HL-60 (cell line): ENCODE measurements around the gene DPYD.

Experiments used
- DNase-seq, 2 experiments: peaks; one replicate each; pipeline ENCODE4 v3.0.0-alpha.2; 2010 to 2020; ENCODE audit warnings: low read depth in 1 of 2, low spot score in 1 of 2
- H3K27ac ChIP-seq: fragments of 250-450 bp; sonication (Bioruptor Pico); replicated peaks from 2 replicates; pipeline ENCODE4 v1.5.1; 2020; ENCODE audit warnings: mild to moderate bottlenecking, moderate library complexity
- H3K27me3 ChIP-seq: fragments of 250-450 bp; sonication (Bioruptor Pico); 2 replicates; pipeline ENCODE4 v1.5.1; 2021; ENCODE audit warnings: mild to moderate bottlenecking, moderate library complexity; ENCODE audit not compliant: insufficient read depth, poor library complexity, severe bottlenecking
- H3K4me3 ChIP-seq: replicated peaks from 2 replicates; pipeline ENCODE4 v1.5.1; 2011; ENCODE audit warnings: mild to moderate bottlenecking, control low read depth, low read length; ENCODE audit not compliant: insufficient read depth
- CTCF ChIP-seq: IDR thresholded peaks from one replicate; pipeline ENCODE4 v1.5.1; 2011; ENCODE audit warnings: low read length, control low read depth, inconsistent platforms; ENCODE audit not compliant: insufficient read depth
- GABPA ChIP-seq: IDR thresholded peaks from 2 replicates; pipeline ENCODE4 v1.6.1; 2012; ENCODE audit warnings: low read depth
- POLR2AphosphoS5 ChIP-seq: IDR thresholded peaks from 2 replicates; pipeline ENCODE4 v1.6.1; 2012; ENCODE audit warnings: low read depth
- REST ChIP-seq: IDR thresholded peaks from 2 replicates; pipeline ENCODE4 v1.6.1; 2012; ENCODE audit warnings: low read depth; ENCODE audit not compliant: insufficient replicate concordance
- SPI1 ChIP-seq: IDR thresholded peaks from 2 replicates; pipeline ENCODE4 v1.6.1; 2012; ENCODE audit warnings: low read depth, mild to moderate bottlenecking, borderline replicate concordance

The DPYD gene

GRCh38 chr1:97082160-97082848 is 838.5 kb downstream of the DPYD start:
- TF ChIP-seq REST (no peak), SPI1 (no peak), GABPA (no peak), CTCF (no peak), POLR2AphosphoS5 (no peak)
- DNase-seq, result no peak
- Histone ChIP-seq H3K27ac (no peak overlapping the region), H3K4me3 (no peak overlapping the region), H3K27me3 (no peaks in the 10 kb centered on the region)

- no peak for TF ChIP-seq GABPA
- Histone ChIP-seq H3K27me3 (no peaks in the 10 kb centered on the region), H3K4me3 (no peak overlapping the region), H3K27ac (no peak overlapping the region)
- no peak for DNase-seq
These were observed 842.0 kb downstream of the DPYD start for GRCh38 chr1:97078872-97079271.

GRCh38 chr1:97077221-97077620 is 843.6 kb downstream of the DPYD start:
- DNase-seq, result no peak
- no peak for TF ChIP-seq SPI1
- no peak for TF ChIP-seq POLR2AphosphoS5
- TF ChIP-seq CTCF, result no peak
- TF ChIP-seq GABPA, result no peak
- no peak for TF ChIP-seq REST
- Histone ChIP-seq H3K27me3 (no peaks in the 10 kb centered on the region), H3K27ac (no peak overlapping the region), H3K4me3 (no peak overlapping the region)

GRCh38 chr1:97074771-97075170 is 846.1 kb downstream of the DPYD start:
- no peaks in the 10 kb centered on the region for H3K27me3 ChIP-seq
- H3K27ac ChIP-seq, result no peak overlapping the region
- no peak overlapping the region for H3K4me3 ChIP-seq
- DNase-seq, result no peak
- TF ChIP-seq POLR2AphosphoS5 (no peak), CTCF (no peak), GABPA (no peak), SPI1 (no peak), REST (no peak)
